ENCODE data around the gene GRIA4.

GRIA4 gene

GRCh38 chr11:105639527-105639926 lies 29.7 kb downstream of the GRIA4 start:
- no peak for DNase-seq (ENCODE audit: low spot score)

- DNase-seq (ENCODE audit: low spot score), result no peak
These were observed 31.6 kb downstream of the GRIA4 start for GRCh38 chr11:105641433-105641832.

DNA sequence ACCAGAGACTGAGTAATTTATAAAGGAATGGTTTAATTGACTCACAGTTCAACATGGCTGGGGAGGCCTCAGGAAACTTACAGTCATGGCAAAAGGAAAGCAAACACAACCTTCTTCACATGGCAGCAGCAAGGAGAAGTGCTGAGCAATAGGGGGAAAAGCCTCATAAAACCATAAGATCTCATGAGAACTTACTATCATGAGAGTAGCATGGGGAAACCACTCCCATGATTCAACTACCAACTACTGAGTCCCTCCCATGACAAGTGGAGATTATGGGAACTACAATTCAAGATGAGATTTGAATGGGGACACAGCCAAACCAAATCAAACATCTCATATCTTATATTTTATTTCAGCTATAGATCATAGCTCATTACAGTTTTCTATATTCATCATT lies 33.0 kb downstream of the GRIA4 start:
- no peak for DNase-seq (ENCODE audit: low spot score)

DNA sequence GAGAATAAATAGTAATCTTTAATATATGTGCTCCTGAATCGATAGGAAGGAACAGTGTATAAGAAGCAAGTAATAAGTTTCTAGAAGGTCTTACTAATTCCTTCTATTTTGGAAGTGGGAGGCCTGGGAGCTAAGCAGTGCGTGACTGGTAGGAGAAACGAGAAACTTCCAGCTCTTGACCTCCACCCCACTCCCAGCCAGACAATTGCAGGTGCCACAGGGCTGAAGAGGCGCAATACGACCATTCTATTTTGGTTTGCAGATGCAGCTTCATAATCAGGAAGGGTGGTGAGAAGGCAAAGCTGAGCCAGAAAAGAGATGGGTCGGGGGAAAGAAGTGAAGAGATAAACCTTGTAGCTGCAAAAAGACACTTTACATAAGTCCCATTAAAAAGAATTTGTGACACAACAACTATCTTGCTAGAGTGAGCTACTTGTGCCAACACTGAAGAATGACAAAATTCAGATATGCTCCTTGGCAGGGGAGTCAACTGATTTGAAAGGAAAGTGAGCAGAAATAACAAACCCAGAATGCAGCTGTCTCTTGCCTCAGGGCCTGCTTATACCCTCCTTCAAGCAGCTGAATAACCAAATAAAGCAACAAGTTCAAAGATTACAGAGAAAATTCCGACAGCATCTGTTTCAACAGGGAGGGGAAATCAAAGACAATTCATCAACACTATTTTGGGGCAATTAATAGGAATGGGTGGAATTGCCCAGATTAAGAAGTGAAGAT lies 35.1 kb downstream of the GRIA4 start:
- DNase-seq (ENCODE audit: low spot score), result no peak

GRCh38 chr11:105647780-105648179 lies 37.9 kb downstream of the GRIA4 start:
- no peak for DNase-seq (ENCODE audit: low spot score)

DNA sequence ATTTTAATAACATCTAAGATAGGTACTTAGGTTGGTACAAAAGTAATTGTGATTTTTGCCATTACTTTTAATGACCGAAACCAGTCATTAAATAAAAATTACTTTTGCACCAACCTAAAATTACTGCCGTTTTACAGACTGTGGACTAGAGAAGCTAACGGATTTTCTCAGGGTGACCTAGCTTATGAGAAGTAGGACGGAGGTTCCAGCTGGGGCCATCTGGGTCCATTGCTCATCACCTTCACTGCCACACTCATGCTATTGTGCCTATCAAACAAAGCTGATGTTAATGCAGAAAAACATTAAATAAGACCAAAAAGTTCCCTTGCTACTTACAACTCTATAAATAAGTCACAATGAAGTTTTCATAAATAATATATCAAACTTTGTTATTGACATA lies 38.9 kb downstream of the GRIA4 start:
- DNase-seq (ENCODE audit: low spot score), result no peak

DNA sequence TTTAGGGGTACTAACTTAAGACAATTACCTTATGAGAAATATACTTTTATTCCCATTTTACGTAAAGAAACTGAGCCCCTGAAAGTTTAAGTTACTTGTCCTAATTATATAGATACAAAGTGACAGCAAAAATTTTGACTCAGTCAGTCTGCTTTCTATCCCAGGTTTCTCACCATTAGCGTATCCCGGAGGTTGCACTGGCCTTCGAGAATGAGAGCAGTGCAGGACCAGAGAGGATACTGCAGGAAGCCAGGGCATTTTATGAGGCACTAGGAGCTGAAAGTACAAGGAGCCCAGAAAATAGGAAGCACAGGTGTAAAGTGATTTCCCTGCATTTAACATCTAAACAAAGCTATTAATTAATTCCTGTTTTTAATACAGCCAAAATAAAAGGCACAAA lies 55.4 kb downstream of the GRIA4 start:
- DNase-seq (ENCODE audit: low spot score), result no peak

DNA sequence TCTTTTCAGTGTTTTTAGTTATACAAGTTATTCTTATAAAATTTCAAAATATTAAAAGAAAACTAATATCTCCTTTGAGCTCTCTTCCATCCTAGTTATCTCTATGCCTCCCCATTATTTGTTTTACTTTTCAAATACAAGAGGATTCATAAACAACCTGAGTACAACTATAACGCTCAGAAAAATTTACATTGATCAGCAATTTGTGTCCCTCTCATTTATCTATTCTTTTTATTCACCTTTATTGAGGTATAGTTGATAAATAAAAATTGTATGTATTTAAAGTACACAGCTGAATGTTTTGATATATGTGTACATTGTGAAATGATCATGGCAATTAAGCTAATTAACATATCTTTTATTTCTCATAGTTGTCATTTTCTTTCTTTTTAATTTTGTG lies 57.6 kb downstream of the GRIA4 start:
- DNase-seq (ENCODE audit: low spot score), result no peak

DNA sequence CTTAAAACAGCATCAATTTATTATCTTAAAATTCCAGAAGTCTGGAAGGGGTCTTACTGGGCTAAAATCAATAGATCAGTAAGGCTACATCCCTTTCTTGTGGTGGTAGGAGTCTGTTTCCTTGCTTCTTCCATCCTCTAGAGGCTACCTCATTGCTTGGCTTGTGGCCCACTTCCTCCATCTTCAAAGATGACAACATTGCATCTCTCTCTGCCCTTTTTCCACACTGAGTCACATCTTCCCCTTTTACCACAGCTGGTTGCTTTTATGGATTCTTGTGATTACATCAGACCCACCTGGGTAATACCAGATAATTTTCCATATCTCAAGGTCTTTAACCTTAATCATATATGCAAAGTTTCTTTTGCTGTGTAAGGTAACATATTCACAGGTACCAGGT lies 60.9 kb downstream of the GRIA4 start:
- DNase-seq (ENCODE audit: low spot score), result no peak

DNA sequence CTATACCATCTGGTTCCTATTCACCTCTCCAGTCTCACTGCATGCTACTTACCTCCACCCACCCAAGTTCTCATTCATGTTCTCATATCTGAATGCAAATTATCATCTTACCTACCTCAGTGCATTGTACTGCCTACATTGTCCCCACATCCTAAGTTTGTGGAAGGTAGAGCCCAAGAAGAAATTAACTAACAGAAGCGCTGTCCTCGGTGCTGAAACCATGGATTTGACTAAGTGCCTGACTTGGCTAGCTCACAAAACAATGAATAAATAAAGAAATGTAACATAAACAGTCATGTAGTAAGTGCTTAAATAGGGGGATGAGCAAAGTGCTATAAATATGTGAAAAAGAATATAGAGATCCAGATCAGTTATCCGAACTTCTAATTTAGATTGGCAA lies 63.2 kb downstream of the GRIA4 start:
- DNase-seq (ENCODE audit: low spot score), result peak; percentile 12

GRCh38 chr11:105689631-105690030 lies 79.8 kb downstream of the GRIA4 start:
- no peak for DNase-seq (ENCODE audit: low spot score)

- no peak for DNase-seq (ENCODE audit: low spot score)
These were observed 80.6 kb downstream of the GRIA4 start for GRCh38 chr11:105690467-105690866.

DNA sequence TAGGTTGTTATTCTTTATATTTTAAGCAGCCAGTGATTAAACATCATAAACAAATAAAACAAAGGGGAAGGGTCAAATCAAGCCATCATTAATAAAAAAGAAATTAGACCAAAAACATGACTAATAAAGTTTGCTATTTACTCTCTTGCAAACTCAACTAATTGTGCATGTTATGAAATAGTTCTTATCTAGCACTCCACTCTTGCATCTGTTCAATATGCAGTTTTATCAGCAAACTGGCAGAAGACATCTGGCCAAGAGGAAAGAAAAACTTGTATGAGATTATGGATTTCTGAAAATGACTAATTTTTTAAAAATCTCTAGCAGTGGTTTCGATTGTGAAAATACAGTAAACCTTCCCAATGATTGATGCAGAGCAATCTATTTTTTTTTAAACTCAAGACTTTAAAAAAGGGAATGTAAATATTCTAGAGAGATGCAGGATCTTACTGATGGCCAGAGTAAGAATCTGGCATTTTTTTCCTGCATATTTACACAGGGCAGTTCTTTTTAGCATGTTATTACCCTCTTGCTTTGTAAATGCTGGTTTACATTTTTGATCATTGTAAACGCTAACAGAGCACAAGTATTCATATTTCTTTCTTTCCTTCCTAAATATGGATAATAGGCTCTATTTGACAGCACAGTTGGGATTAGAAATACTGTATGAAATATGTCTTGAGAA lies 83.3 kb downstream of the GRIA4 start:
- DNase-seq (ENCODE audit: low spot score), result no peak

GRCh38 chr11:105696000-105696399 lies 86.1 kb downstream of the GRIA4 start:
- no peak for DNase-seq (ENCODE audit: low spot score)

- no peak for DNase-seq (ENCODE audit: low spot score)
These were observed 87.4 kb downstream of the GRIA4 start for GRCh38 chr11:105697291-105697690.

DNA sequence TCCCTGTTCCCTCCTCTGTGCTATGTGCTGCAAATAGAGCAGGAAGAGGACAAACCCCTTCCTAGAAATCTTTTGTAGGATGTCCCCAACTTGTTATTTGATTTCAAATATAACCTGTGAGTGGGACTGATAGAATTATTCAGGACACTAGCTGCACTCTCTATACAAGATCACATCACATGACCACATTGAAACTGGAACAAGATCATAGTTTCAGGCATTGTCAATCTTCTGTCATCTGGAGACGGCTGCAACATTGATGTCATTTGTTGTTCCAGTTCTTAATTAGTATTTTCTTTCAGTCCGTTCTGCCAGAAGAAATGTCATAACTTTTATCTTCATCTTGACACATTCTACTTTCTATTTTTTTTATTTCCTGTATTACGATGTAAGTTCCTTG lies 89.3 kb downstream of the GRIA4 start:
- DNase-seq (ENCODE audit: low spot score), result no peak

- no peak for DNase-seq (ENCODE audit: low spot score)
These were observed 90.4 kb downstream of the GRIA4 start for GRCh38 chr11:105700271-105700670.

DNA sequence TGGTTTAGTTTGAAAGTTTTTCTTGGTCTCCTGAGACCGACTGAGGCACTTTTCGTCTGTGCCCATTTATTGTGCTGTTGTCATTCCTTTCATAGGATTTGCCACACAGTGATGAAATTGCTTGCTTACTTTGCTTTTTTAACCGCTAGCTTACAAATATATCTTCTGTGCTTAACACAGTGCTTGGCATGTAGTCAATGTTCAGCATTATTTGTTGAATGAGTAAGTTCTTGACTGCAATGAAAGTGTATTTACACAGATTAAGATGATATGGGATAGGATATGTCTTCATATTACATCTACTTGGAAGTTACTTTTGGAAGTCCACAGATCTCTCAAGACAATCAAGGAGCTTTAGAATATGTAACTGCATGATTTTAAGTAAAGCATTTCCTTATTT lies 91.2 kb downstream of the GRIA4 start:
- no peak for DNase-seq (ENCODE audit: low spot score)

GRCh38 chr11:105705786-105706530 lies 96.1 kb downstream of the GRIA4 start:
- DNase-seq (ENCODE audit: low spot score), result no peak

GRCh38 chr11:105713106-105713505 lies 103.2 kb downstream of the GRIA4 start:
- no peak for DNase-seq (ENCODE audit: low spot score)

DNA sequence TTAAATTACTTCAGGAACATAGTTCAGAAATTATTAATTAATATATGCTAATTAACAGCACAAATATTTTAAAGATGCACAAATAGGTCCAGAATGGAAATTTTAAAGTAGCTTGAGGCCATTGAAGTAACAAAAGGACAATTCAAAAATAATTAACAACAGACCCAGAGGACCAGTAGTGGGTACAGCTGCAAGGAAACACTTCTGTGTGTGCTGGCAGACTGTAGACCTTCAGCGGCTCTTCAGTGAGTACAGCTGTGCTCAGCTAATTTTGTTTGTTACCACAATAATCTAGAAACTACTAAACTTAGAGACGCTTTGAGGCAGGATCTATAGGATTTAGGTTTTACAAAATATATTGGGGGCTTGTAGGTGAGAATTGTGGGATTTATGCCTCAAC lies 103.8 kb downstream of the GRIA4 start:
- DNase-seq (ENCODE audit: low spot score), result no peak

- DNase-seq (ENCODE audit: low spot score), result no peak
These were observed 108.8 kb downstream of the GRIA4 start for GRCh38 chr11:105718641-105719040.
